HG03159 (cell line): ENCODE measurements around the gene CMTM2.
"Not testable (repeated sequence)": the region's sequence is repeated elsewhere in the genome, so short reads cannot be mapped to it uniquely, and the experiment has no call there.

Source experiments
- ATAC-seq: cut with Tn5 transposase; IDR thresholded peaks from one replicate; pipeline ENCODE4 v1.9.1; 2021; ENCODE audit warnings: mild to moderate bottlenecking, moderate library complexity; ENCODE audit not compliant: unreplicated experiment

CMTM2 gene

DNA sequence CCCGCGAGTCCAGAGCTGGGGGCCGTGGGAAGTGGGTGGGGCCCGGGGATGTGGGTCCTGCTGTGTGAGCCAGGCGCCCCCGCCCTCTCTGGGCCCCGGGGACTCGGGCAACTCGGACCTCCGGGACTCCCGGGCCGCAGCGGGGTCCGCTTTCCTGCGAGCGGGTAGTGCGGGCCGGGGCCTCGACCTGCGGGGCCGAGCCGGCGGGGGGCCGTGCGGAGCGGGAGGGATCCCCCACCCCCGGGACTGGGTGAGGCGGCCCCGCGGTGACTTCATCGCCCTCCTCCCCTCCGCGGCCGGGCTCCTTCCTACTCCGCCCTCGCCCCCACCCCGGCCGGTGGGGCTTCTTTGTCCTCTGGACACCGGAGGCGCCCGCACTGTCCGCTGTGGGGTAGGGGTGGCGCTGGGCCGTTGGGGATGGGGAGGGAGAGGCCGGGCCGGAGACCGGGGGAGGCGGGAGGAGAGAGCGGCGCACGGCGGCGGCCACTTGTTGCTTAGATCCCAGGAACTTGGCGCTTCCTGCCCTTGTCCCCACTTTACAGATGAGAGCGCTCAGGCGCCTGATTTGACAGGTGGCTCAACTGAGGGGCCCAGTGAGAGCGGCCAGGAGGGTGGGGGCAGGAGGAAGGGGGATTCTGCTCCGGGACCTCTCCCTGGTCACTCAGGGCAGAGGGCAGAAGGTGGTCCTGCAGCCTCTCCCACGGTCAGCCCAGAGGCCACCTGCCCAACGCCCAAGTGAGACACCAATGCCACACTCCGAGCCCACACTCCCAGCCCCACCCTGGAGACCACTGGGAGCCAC, 26.1 kb downstream of the CMTM2 start:
- peak; percentile 13 for ATAC-seq

DNA sequence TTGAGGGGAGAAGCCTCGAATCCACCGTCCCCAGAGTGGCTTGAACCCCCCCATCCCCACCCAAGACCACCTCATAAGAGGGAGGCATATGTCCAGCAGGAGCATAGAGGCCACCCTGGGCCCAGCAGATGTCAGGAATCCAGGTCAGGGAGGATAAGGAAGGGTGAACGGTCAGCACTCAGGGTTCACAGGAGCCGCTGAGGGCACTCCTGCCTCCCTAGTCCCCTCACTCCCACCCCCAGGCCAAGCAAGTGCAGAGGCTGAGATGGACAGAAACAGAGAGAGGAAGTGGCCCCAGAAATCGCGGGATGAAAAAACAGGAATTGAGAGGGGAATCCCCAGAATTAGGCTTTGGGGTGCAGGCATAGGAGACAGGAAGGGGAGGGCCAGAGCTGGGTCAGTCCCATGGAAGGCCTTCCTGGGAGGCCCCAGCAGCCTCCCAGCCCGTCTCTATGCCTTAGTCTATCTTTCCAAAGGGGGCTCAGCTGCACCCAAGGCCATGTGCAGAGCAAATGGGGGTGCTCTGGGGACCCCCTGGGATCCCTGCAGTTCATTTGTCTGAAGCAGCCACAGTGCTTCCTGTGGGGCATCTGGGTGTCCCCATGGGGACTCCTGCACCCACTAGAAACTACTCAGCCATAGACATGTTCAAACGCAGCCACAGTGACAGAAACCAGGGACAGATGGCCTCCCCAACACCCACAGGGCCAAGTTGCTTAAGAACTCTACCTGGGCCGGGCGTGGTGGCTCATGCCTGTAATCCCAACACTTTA, 26.9 kb downstream of the CMTM2 start:
- peak; percentile 38 for ATAC-seq

DNA sequence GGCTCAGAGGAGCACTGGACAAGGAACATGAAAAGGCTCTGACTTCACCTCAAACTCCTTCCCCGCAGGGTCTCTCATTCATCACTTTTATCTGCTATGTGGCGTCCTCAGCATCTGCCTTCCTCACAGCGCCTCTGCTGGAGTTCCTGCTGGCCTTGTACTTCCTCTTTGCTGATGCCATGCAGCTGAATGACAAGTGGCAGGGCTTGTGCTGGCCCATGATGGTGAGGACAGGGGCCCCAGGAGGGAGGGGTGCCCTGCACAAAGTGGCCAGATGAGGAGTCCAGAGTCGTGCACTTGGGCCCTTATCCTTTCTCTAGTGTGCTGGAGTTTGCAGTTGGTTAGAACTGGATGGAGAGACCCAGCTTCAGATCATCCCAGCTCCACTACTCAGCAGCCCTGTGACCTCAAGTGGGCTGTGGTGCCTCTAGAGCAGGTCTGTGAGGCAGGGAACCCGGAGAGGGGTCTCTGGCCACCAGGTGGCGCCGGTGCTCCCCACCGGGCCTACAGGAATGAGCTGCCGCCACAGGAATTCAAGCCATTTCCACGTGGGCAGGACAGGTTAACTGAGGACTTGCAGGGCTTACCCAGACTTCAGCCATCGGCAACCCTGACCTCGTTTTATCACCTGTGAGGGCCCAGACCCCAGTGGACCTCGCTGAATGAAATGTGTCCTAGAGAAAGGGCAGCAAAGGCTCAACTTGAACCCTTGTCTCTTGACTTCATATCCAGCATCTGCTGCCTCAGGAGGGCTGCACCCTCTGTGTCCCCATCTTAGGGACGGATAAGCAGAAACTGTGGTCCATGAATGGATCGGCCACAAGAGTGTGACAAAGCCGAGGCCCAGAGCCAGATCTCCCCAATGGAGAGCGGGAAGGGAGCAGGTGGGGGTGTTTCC, 29.2 kb downstream of the CMTM2 start:
- ATAC-seq, result peak; percentile 36

DNA sequence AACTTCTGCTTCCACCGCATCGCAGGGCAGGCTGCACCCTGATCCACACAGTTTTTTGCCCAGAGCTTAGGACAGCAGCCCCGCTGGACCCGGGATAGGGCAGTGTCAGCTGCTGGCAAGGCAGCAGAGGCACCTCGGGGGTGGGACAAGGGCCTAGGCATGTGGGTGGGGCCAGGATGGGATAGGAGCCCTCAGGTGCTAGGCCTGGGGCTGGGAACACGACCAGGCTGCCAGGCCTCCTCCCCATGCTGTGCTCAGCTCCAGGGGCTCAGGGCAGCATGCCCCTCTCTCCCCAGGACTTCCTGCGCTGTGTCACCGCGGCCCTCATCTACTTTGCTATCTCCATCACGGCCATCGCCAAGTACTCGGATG, 29.9 kb downstream of the CMTM2 start:
- ATAC-seq, result no peak

DNA sequence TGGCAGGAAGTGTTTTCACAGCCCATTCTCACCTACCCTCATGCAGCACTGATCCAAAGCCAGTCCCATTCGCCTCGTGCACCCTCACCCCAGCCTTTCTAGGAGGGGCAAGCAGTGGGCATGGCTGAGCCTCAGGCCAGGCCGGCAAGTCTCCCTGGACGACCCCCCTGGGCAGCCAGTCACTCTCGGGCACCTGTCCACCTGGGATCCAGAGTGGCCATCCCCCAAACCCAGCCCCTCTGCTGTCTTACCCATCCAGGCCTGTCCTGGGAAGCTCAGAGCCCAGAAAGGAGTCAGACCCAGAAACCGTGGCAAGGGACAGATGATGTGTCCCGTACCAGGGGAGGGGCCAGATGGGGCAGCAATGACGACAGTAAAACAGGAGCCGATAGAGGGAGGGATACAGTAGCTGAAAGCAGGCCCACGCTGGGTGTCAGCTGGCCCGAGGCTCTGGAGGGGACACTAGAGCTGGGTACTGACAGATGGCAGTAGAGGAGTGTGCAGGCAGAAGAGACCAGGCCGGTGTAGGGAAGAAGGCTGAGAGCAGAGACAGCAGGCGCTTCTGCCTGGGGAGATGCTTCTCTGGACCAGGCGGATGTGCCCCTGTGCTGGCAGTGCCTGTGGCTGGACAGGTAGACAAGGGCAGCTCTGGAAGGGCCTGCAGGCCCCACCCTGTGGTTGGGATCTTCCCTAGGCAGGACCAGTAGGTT, 31.0 kb downstream of the CMTM2 start:
- ATAC-seq, result no peak

DNA sequence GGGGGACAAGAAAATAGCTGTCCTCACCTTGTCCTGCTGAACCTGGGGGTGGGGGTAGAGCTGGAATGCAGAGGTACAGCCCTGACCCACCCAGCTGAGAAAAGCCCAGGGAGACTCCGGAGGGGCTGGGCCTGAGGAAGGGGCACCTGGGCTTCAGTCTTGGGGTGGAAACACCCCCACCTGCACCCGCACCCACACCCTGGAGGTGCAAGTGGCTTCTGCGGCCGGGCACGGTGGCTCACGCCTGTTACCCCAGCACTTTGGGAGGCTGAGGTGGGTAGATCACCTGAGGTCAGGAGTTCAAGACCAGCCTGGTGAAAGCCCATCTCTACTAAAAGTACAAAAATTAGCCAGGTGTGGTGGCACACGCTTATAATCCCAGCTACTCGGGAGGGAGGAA, 32.6 kb downstream of the CMTM2 start:
- ATAC-seq, result not testable (repeated sequence)

DNA sequence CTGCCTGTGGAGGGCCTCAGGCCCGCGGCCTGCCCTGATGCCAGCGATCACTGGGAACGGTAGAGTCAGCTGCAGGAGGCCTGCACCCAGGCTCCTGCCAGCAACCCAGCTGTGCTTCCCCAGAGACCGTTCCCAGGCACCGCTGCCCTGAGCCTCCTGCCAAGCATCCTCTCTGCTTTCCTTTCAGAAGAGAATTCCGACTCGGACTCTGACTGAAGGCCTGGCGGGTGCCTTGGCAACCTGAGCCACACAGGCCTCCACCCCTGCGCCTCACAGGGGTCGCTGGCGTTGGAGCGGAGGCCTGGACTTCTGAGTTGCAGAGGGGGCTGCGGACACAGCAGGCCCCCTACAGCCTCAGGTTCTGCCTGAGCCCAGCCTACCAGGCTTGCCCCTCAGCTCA, 33.2 kb downstream of the CMTM2 start:
- no peak for ATAC-seq

DNA sequence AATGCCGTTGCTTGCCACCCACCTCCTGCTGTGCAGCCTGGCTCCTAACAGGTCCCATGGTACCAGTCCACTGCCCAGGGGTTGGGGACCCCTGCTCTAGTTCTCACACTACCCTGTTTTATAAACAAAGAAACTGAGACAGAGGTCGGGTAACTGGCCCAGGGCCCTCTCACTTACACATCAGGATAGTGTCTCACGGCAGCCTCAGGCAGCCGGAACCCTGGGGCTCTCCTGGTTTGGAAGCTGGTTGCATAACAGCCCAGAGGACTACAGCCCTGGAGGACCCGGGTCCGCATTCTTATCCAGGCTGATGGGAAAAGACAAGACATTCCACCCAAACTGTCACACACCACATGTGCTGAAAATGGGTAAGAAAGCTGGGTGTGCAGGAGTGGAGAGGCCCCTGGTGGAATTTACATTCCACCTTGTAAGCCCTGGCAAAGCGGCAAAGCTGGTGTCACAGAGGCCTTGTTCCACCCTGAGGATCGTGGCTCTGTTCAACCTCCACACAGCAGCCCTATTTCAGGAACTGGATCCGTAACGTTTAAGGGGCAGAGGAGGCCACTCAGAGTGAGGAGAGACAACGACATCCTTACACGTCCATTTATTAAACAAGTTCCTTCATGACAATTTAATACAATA, 35.0 kb downstream of the CMTM2 start:
- ATAC-seq, result no peak

DNA sequence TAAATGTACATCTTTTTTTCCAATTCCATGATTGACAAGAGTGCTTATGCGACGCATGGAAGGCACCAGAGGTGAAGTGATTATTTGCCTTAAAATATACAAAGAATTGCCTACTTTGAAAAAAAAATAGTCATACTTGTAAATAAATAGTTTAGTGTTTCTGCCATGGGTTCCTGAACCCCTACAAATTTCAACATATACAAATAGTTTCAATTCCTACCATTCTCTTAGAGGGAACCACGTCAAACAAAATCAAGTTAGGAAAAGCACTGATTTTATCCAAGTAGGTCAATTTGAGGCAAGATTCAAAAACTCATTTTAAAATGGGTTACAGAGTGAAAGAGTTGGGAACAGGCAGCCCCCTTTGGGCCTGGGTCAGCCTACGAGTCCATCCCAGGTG, 36.9 kb downstream of the CMTM2 start:
- no peak for ATAC-seq

DNA sequence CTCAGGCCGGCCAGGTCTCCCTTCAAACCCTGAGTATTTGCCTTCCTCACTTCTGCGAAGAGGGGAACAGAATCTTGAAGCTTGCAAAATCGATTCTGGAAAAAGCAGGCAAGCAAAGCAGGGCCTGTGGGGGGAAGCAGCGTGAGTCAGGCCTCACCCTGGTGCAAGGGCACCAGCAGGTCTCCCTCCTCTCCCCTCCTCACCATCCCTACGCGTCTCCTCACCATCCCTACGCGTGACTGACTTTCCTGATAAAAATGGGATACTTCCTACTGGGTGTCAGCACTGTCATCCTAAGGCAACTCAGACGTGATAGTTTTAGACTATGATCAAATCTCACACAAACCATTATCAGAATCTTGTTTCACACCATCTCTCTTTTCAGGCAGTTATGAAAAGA, 37.3 kb downstream of the CMTM2 start:
- no peak for ATAC-seq

DNA sequence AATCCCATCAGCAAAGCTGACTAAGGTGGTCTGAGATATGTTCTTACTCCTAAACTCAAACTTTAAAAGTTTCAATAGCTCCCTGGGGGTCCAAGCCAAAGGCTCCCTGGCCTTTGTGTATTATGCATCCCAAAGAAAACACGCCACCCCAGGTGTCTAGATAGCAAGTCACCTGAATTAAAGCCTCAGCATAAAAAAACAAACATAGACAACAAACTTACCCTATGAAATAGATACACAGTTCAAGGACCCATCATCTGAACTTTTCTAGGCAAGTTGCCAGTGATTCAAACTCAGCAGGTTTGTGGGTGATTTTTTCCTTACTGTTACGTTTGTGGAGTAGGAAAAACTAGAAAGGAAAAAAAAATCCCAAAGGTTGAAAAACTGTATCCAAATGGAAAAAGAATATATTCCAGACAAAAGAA, 37.8 kb downstream of the CMTM2 start:
- no peak for ATAC-seq

DNA sequence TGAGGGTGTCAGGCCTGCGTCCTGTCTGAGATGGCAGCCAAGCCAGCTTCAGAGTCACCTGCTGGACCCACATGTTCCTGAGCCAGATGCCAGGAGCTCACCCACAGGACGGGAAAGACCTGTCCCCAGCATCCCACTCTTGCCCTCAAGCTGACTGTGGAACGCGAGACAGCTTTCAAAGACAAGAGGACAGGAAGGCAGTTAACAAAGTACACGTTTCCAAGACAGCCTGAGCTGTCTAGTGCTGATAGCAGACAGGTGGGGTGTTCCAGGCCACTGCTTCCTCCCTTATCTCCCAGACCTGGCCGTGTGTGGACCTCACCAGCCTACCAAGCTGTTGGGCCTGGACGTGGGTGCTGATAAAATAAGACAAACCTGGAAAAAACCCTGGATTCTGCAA, 38.5 kb downstream of the CMTM2 start:
- ATAC-seq, result no peak

DNA sequence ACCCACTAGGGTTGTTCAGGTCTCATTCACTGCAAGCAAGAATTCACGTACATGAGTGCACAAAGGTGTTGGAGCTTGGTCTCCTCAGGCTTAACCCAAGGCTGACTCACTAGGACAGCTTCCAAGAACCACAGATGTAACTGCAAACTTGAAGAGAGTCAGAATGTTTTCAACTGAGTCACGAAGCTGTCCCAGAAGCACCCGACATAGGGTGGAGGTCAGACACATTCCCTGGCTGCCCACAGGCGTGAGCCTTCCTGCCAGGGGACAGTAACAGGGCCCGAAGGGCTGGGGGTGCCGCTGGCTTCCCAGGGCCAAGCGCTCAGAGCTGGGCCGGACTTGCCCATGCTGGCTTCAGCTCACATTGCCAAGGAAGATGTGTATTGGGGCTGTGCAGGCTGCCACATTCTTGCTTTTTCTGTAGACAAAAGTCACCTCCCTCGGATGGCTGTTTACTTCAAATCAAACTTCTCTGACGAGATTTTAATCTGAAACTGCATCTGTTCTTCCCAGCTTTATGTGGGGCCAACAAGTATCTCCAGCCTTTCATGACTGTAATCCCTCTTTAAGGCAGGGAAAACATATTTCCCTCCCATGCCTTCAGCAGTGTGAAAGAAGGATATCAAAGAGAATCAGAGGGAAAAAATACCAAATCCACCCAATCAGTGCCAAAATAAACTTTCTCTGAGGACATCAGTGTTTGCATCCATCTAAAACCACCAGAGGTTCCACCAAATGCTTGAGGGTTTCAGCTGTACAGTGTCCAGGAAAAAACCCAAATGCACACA, 39.5 kb downstream of the CMTM2 start:
- no peak for ATAC-seq

DNA sequence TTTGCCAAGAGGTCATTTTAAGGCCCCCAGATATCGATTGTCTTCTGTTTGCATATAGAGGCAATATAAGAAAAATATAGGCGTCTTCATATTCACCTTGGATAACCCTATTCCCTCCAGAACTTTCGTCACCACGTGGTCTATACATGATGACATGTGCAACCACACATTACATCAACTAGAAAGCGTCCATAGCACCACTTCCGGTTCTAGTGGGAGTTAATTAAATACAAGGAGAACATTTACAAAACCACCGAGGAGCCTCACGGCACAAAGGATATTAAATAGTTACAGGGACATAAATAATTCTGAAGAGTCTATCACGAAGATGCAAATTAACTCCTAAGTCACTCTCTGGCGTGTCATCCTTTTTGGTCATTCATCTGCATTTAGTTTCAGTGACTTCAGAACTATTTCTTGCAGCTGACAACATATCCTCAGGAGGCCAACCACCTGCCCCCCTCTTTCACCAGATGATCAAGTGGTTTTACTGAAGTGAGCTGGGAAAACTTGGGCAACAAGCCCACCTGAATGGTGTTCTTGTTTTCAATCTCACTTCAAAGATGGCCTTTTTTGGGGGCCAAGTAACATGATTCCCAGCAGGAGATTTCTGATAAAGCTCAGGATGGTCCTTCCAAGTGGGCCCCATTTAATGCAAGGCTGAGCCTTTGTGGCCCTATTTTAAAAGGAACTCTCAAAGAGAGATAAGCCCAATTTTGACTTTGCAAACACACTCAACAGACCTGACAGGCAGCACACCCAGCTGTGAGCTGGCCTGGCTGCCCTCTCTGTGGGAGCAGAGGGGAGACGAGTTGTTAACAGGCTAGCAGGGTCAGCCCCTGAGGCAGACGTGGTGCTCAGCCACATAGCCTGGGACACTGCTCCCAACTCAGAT, 40.5 kb downstream of the CMTM2 start:
- ATAC-seq, result no peak

DNA sequence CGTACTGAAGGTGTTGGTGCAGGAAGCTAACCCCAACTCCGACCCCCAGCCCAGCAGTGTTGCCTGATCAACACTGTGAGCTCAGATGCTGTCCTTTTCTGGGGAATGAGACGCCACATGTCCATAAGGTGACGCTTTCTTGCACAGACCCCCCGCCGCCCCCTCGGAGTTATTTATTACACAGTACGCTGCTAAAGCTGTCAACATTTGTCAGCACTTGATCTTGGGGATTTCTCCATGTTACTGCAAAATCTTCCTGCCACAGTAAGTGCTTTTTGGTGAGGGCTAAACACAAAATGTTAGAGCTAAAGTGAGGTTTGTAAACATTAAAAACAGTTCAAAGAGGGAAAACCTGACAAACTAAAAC, 41.1 kb downstream of the CMTM2 start:
- ATAC-seq, result no peak

DNA sequence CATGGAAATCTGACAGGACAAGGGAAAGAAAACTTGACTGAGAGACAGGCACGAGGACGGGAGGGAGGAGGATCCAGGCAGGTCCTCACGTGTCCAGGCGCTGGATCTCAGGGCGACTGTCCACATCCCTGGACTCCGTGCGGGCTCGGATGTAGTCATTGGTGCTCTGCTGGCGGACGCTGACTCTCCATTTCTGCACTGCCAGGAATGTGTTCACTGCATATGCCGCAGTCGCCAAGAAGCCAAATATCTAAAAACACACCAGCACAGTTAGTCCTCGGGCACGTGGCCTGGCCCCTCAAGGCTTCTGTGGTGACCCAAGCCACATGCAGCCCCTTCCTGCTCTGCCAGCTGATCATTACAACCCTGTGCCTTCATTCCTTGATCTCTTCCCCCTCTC, 42.7 kb downstream of the CMTM2 start:
- ATAC-seq, result no peak

DNA sequence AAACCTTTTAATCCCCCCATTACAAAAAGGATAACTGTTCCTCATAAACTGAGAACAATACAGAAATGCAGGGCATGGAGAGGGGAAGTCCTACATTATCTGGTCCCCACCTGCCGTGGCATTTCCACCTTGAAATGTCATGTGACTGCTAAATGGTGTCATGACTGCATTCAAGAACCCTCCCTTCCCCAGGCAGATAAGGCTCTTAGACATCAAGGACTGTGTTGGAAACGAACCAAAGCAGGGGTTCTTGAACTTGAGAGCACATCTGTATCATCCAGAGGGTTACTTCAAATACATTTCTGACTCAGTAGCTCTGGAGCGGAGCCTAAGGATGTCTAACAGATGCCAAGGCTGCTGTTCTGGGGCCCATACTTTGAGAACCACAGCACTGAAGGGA, 43.6 kb downstream of the CMTM2 start:
- ATAC-seq, result no peak

DNA sequence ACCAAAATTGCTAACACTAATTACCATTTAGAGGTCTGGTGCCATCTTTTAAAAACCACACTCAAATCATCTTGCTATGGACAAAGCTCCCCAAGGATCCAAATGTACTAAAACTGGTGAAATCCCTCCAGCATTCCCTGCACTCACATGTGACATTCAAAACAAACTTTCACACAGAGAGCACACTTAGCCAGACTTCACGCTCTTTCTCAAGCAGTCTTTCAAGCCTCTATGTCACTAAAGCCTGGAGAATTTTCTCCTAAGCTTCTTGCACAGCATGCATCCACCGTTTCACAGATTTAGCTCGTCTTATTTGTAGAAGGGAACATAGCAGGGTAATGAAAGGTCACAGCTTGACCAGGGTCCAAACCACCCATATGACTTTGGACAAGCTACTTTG, 44.5 kb downstream of the CMTM2 start:
- no peak for ATAC-seq
